Esophagus (tissue), 2 donors: ENCODE results near the gene ORAI3. TPM values are rescaled to one million over a fixed set of nuclear protein-coding genes. Genes with fewer than 3 reads are reported as not detected.

Experiments used
- H3K27ac ChIP-seq, 2 donors: one replicate each; pipeline ENCODE4 v1.5.1; 2013; ENCODE audit warnings: low read depth in 2 of 2, mild to moderate bottlenecking in 2 of 2, inconsistent platforms in 1 of 2, low read length in 1 of 2, moderate library complexity in 1 of 2
- H3K27me3 ChIP-seq, 2 donors: one replicate each; pipeline ENCODE4 v1.6.1; 2013; ENCODE audit warnings: low read length in 2 of 2, control low read depth in 1 of 2, mild to moderate bottlenecking in 1 of 2; ENCODE audit not compliant: insufficient read depth in 2 of 2, control insufficient read depth in 1 of 2
- H3K36me3 ChIP-seq, 2 donors: one replicate each; pipeline ENCODE4 v1.6.1; 2013; ENCODE audit warnings: low read length in 1 of 2; ENCODE audit not compliant: control insufficient read depth in 2 of 2, insufficient read depth in 2 of 2
- H3K4me1 ChIP-seq, 2 donors: one replicate each; pipeline ENCODE4 v1.6.1; 2013; ENCODE audit warnings: low read length in 1 of 2; ENCODE audit not compliant: control insufficient read depth in 2 of 2, insufficient read depth in 2 of 2
- H3K4me3 ChIP-seq, 2 donors: one replicate each; pipeline ENCODE4 v1.5.1; 2013; ENCODE audit warnings: low read length in 2 of 2, mild to moderate bottlenecking in 2 of 2, low read depth in 1 of 2, moderate library complexity in 1 of 2
- H3K9me3 ChIP-seq, 2 donors: one replicate each; pipeline ENCODE4 v1.6.1; 2013; ENCODE audit warnings: mild to moderate bottlenecking in 2 of 2, low read depth in 1 of 2, low read length in 1 of 2, moderate library complexity in 1 of 2; ENCODE audit not compliant: control insufficient read depth in 2 of 2, insufficient read depth in 1 of 2
- WGBS, 2 donors: extraction: QIAGEN DNeasy Blood & Tissue Kit; methylation state at CpG; one replicate each; pipeline ENCODE4 v1.1.7; 2013; 5-methylcytosine and 5-hydroxymethylcytosine counted together
- polyA plus RNA-seq, 2 donors: library from polyadenylated mRNA; stranded (reverse); fragments of 200-250 nt; gene quantifications; one replicate each; pipeline ENCODE4 v1.2.3, GENCODE V29; 2013
- donor health status: healthy with polysubstance abuse.
- donor health status: Bipolar disorder and iron deficiency.

ORAI3 gene
- polyA plus RNA-seq, 2 donors: 8.5 to 11.6 TPM

DNA sequence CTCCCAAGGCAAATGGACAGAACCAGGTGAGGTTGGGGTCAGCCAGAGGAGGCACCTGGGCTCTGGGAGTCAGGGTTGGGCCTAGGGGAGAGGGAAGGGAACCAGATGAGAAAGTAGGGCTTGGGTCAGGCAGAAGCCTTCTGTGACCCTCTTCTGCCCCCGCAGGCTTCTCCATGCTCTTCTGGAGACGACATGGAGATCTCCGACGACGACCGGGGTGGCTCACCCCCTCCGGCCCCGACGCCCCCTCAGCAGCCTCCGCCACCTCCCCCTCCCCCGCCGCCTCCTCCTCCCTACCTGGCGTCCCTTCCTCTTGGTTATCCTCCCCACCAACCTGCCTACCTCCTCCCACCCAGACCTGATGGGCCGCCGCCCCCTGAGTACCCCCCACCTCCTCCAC, 16.6 kb downstream of the ORAI3 start:
- Histone ChIP-seq H3K27me3 (no peaks in the 10 kb centered on the region), H3K4me1 (no peaks in the 10 kb centered on the region), H3K36me3 (peaks cover 17 to 61% of the 10 kb centered on the region in 2 donors), H3K9me3 (peaks cover 0 to 2% of the 10 kb centered on the region in 2 donors), H3K27ac (no peak overlapping the region), H3K4me3 (no peak overlapping the region)
- WGBS, 2 donors: 88 to 95% methylated on average over 15 of the region's 15 CpGs

- Histone ChIP-seq H3K27ac (no peak overlapping the region), H3K4me3 (no peak overlapping the region), H3K27me3 (no peaks in the 10 kb centered on the region), H3K9me3 (peaks cover 0 to 2% of the 10 kb centered on the region in 2 donors), H3K4me1 (no peaks in the 10 kb centered on the region), H3K36me3 (peaks cover 13 to 61% of the 10 kb centered on the region in 2 donors)
- 90 to 94% methylated on average over 19 of the region's 19 CpGs for WGBS, 2 donors
Observed at GRCh38 chr16:30966033-30966619, 17.3 kb downstream of the ORAI3 start.

DNA sequence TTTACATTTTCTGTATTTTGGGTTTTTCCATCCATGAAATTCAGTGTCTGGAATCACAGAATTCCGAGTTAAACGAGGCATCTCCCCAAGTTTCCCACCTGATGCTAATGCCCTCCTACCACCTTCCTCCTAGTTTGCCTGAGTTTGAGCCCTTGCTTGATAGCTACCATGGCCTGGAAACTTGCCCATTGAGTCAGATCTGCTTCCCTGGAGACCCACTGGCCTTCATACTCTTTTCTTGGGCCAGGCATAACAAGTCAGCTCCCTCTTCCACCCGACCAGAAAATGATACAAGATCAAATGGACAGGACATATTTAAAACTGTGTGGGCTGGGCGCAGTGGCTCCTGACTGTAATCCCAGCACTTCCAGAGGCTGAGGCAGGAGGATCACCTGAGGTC, 18.9 kb downstream of the ORAI3 start:
- peaks cover 10 to 64% of the 10 kb centered on the region in 2 donors for H3K36me3 ChIP-seq
- WGBS, 2 donors: 86 to 90% methylated on average over 4 of the region's 4 CpGs
- H3K9me3 ChIP-seq: peaks cover 0 to 2% of the 10 kb centered on the region in 2 donors

GRCh38 chr16:30969246-30969842, 20.5 kb downstream of the ORAI3 start:
- Histone ChIP-seq H3K36me3 (peaks cover 11 to 58% of the 10 kb centered on the region in 2 donors), H3K27me3 (no peaks in the 10 kb centered on the region), H3K9me3 (peaks cover 0 to 2% of the 10 kb centered on the region in 2 donors), H3K4me1 (no peaks in the 10 kb centered on the region), H3K4me3 (no peak overlapping the region), H3K27ac (no peak overlapping the region)
- WGBS, 2 donors: 96 to 98% methylated on average over 19 of the region's 19 CpGs

More for the DNA sequence above, 18.9 kb downstream of the ORAI3 start:
- H3K4me1 ChIP-seq: no peaks in the 10 kb centered on the region
- H3K27me3 ChIP-seq: no peaks in the 10 kb centered on the region
- no peak overlapping the region for H3K27ac ChIP-seq
- no peak overlapping the region for H3K4me3 ChIP-seq

- Histone ChIP-seq H3K4me1 (no peaks in the 10 kb centered on the region), H3K4me3 (no peak overlapping the region), H3K27ac (no peak overlapping the region), H3K27me3 (no peaks in the 10 kb centered on the region), H3K9me3 (no peaks in the 10 kb centered on the region), H3K36me3 (peaks cover 12 to 51% of the 10 kb centered on the region in 2 donors)
- WGBS, 2 donors: 92 to 95% methylated on average over 12 to 14 of the region's 14 CpGs
Observed at GRCh38 chr16:30971298-30971697, 22.4 kb downstream of the ORAI3 start.

GRCh38 chr16:30972872-30973271, 24.0 kb downstream of the ORAI3 start:
- 80 to 89% methylated on average over 7 of the region's 7 CpGs for WGBS, 2 donors
- no peaks in the 10 kb centered on the region for H3K4me1 ChIP-seq
- H3K4me3 ChIP-seq: no peak overlapping the region
- no peaks in the 10 kb centered on the region for H3K9me3 ChIP-seq
- H3K27ac ChIP-seq: no peak overlapping the region
- H3K27me3 ChIP-seq: no peaks in the 10 kb centered on the region
- peaks cover 16 to 48% of the 10 kb centered on the region in 2 donors for H3K36me3 ChIP-seq

DNA sequence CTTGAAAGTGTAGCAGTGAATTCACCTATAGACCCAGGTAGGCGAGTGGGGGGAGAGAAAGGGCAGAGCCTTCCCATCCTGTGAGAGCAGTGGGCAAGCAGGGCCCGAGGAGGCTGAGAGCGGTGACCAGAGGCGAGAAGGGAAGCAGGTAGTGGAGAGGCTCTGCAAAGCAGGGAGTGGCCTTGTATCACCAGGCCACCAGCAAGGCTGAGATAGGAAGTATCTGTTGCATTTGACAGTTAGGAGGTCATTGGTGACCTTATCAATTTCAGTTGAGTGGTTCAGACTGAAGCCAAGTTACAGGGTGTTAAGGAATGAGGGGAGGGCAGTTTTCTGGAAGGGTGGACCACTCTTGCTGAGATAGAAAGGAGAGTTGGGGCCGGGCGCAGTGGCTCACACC, 25.5 kb downstream of the ORAI3 start:
- WGBS, 2 donors: 96 to 97% methylated on average over 6 of the region's 6 CpGs
- no peaks in the 10 kb centered on the region for H3K27me3 ChIP-seq
- no peak overlapping the region for H3K4me3 ChIP-seq
- no peaks in the 10 kb centered on the region for H3K9me3 ChIP-seq
- no peaks in the 10 kb centered on the region for H3K4me1 ChIP-seq
- peaks cover 16 to 52% of the 10 kb centered on the region in 2 donors for H3K36me3 ChIP-seq
- H3K27ac ChIP-seq: no peak overlapping the region

DNA sequence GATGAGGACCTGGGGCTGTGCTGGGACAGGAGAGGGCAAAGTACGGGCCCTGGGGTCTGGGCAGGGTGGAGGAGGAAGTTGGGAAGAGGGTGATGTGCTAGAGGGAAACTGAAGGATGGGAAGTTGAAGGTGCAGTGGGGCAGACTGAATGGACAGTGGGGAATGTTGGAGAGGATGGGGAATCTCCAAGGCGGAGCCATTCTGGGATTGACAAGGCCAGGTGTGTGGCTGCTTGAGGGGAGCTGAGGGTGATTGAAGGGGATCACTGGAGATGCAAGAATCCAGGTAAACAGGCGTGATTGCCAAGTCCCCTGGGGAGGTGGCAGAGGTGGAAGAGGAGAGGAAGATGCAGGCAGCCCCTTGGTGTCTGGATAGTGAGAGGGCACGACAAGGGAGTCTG, 27.6 kb downstream of the ORAI3 start:
- Histone ChIP-seq H3K9me3 (no peaks in the 10 kb centered on the region), H3K27me3 (no peaks in the 10 kb centered on the region), H3K4me3 (no peak overlapping the region), H3K27ac (no peak overlapping the region), H3K4me1 (no peaks in the 10 kb centered on the region), H3K36me3 (peaks cover 12 to 59% of the 10 kb centered on the region in 2 donors)
- 91% methylated on average over 4 of the region's 4 CpGs for WGBS, 2 donors

- H3K36me3 ChIP-seq: peaks cover 12 to 54% of the 10 kb centered on the region in 2 donors
- no peaks in the 10 kb centered on the region for H3K27me3 ChIP-seq
- H3K4me3 ChIP-seq: no peak overlapping the region
- H3K9me3 ChIP-seq: no peaks in the 10 kb centered on the region
- 84% methylated on average over 17 of the region's 17 CpGs for WGBS, 2 donors
- peaks cover 0 to under 1% of the 10 kb centered on the region in 2 donors for H3K4me1 ChIP-seq
- H3K27ac ChIP-seq: no peak overlapping the region
Observed at GRCh38 chr16:30977502-30977901, 28.6 kb downstream of the ORAI3 start.
